Fibroblast of pulmonary artery (primary cell): ENCODE measurements around the gene MUC2.
A peak's percentile ranks its signal among the peaks of the same experiment; 100 is the strongest.

Experiments used
- DNase-seq: peaks from one replicate; pipeline ENCODE4 v3.0.0-alpha.2; 2010; ENCODE audit warnings: low read depth
- H3K4me3 ChIP-seq: replicated peaks from 2 replicates; pipeline ENCODE4 v1.5.1; 2011; ENCODE audit warnings: low read depth, mild to moderate bottlenecking, control low read depth, low read length, moderate library complexity
- CTCF ChIP-seq: IDR thresholded peaks from 2 replicates; pipeline ENCODE4 v1.5.1; 2011; ENCODE audit warnings: mild to moderate bottlenecking, control low read depth, low read length, inconsistent platforms; ENCODE audit errors: missing control alignments

Gene MUC2

GRCh38 chr11:1036931-1037330, 37.7 kb upstream of the MUC2 start:
- DNase-seq, result no peak
- no peak overlapping the region for H3K4me3 ChIP-seq
- no peak for TF ChIP-seq CTCF

- H3K4me3 ChIP-seq, result no peak overlapping the region
- TF ChIP-seq CTCF, result no peak
- DNase-seq, result no peak
Measured at GRCh38 chr11:1037506-1038055, 37.1 kb upstream of the MUC2 start.

GRCh38 chr11:1038361-1038760, 36.3 kb upstream of the MUC2 start:
- TF ChIP-seq CTCF, result no peak
- no peak overlapping the region for H3K4me3 ChIP-seq
- DNase-seq, result no peak

- DNase-seq, result no peak
- no peak overlapping the region for H3K4me3 ChIP-seq
- TF ChIP-seq CTCF, result no peak
Measured at GRCh38 chr11:1038921-1039320, 35.8 kb upstream of the MUC2 start.

- TF ChIP-seq CTCF, result no peak
- DNase-seq, result no peak
- H3K4me3 ChIP-seq, result no peak overlapping the region
Measured at GRCh38 chr11:1039481-1040427, 34.9 kb upstream of the MUC2 start.

GRCh38 chr11:1040428-1041148, 34.1 kb upstream of the MUC2 start:
- TF ChIP-seq CTCF, result no peak
- peak; percentile 42 for DNase-seq
- no peak overlapping the region for H3K4me3 ChIP-seq
